ENCODE data around the gene YIPF1. TPM values are rescaled to one million over a fixed set of nuclear protein-coding genes. Genes with fewer than 3 reads are reported as not detected.

The YIPF1 gene
- total RNA-seq, 6 experiments from 2014 or later, result 22.8 to 29.3 (median 26.8) TPM

GRCh38 chr1:53930932-53931331, 41.3 kb upstream of the YIPF1 start:
- H3K27me3 Mint-ChIP-seq (ENCODE audit: insufficient read depth), result no peaks in the 10 kb centered on the region; the same call in none of the 2 replicates
- no peak for DNase-seq
- H3K4me1 Mint-ChIP-seq (ENCODE audit: low read depth), result no peaks in the 10 kb centered on the region; the same call in 1 of the 2 replicates
- peaks cover 43% of the 10 kb centered on the region for H3K36me3 Mint-ChIP-seq (ENCODE audit: low read depth)
- peaks cover 36% of the 10 kb centered on the region for H3K9me3 Mint-ChIP-seq
- H3K27ac Mint-ChIP-seq, result no peak overlapping the region
- TF ChIP-seq CTCF (IDR thresholded peaks at IDR 0.05), result no peak
- no peak overlapping the region for H3K4me3 Mint-ChIP-seq

- Mint-ChIP-seq H3K36me3 (ENCODE audit: low read depth) (peaks cover 32% of the 10 kb centered on the region), H3K27ac (no peak overlapping the region), H3K4me1 (ENCODE audit: low read depth) (no peaks in the 10 kb centered on the region; the same call in 1 of the 2 replicates), H3K9me3 (peaks cover 27% of the 10 kb centered on the region), H3K4me3 (no peak overlapping the region), H3K27me3 (ENCODE audit: insufficient read depth) (no peaks in the 10 kb centered on the region; the same call in none of the 2 replicates)
- no peak for TF ChIP-seq CTCF (IDR thresholded peaks at IDR 0.05)
- DNase-seq, result no peak
Observed at GRCh38 chr1:53929246-53929960, 39.8 kb upstream of the YIPF1 start.

GRCh38 chr1:53927376-53927881, 37.8 kb upstream of the YIPF1 start:
- Mint-ChIP-seq H3K36me3 (ENCODE audit: low read depth) (peaks cover 12% of the 10 kb centered on the region), H3K27ac (no peak overlapping the region), H3K9me3 (peaks cover 8% of the 10 kb centered on the region; the same call in 1 of the 2 replicates), H3K27me3 (ENCODE audit: insufficient read depth) (no peaks in the 10 kb centered on the region; the same call in 1 of the 2 replicates), H3K4me1 (ENCODE audit: low read depth) (no peaks in the 10 kb centered on the region; the same call in 1 of the 2 replicates), H3K4me3 (no peak overlapping the region)
- no peak for DNase-seq
- TF ChIP-seq CTCF (IDR thresholded peaks at IDR 0.05), result no peak

GRCh38 chr1:53919675-53920066, 30.1 kb upstream of the YIPF1 start:
- Mint-ChIP-seq H3K4me3 (no peak overlapping the region), H3K27ac (peak overlapping the region; percentile 46), H3K4me1 (ENCODE audit: low read depth) (peaks cover 16% of the 10 kb centered on the region), H3K36me3 (ENCODE audit: low read depth) (peaks cover 13% of the 10 kb centered on the region), H3K9me3 (no peaks in the 10 kb centered on the region), H3K27me3 (ENCODE audit: insufficient read depth) (no peaks in the 10 kb centered on the region; the same call in none of the 2 replicates)
- TF ChIP-seq CTCF (IDR thresholded peaks at IDR 0.05), result no peak
- DNase-seq, result no peak

DNA sequence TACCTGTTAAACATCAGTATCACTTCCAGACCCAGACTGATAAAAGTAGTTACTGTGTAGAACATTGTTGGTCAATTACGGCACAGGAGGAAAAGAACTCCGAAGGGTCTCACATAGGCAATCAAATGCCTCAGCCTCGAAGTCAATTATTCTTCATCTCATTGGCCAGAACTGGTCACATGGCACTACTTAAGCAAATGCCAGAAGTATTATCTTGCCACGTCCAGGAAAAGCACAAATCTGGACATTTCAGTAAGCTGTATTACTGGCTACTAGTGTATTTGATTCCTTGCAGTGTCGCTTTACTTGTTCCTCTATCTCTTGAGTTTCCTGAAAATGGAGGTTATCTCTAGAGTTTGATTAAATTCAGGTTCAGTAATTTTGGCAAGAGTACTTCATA, 28.7 kb upstream of the YIPF1 start:
- peaks cover 13% of the 10 kb centered on the region for H3K36me3 Mint-ChIP-seq (ENCODE audit: low read depth)
- H3K27me3 Mint-ChIP-seq (ENCODE audit: insufficient read depth), result no peaks in the 10 kb centered on the region; the same call in none of the 2 replicates
- no peak for DNase-seq
- TF ChIP-seq CTCF (IDR thresholded peaks at IDR 0.05), result no peak
- H3K9me3 Mint-ChIP-seq, result no peaks in the 10 kb centered on the region
- H3K4me3 Mint-ChIP-seq, result no peak overlapping the region
- peaks cover 16% of the 10 kb centered on the region for H3K4me1 Mint-ChIP-seq (ENCODE audit: low read depth)
- H3K27ac Mint-ChIP-seq, result no peak overlapping the region
